Caco-2 (cell line): ENCODE data around the gene ZDHHC14. TPM values are rescaled to one million over a fixed set of nuclear protein-coding genes. Genes with fewer than 3 reads are reported as not detected.

Experiments used
- BruUV-seq: library from RNA; stranded (reverse); fragments of 400-500 nt; replicated peaks from 2 replicates; lab custom pipeline; 2021; lab: Mats Ljungman, UMichigan
- CTCF ChIA-PET: fragments of 300-600 bp; sonication (Branson Sonifier 250); formaldehyde crosslinking; loops from one replicate; lab custom pipeline; 2022; ENCODE audit warnings: antibody characterized with exemption; lab: Charles Lee
- POLR2A ChIA-PET: fragments of 300-600 bp; sonication (Branson Sonifier 250); formaldehyde crosslinking; loops from one replicate; lab custom pipeline; 2022; ENCODE audit warnings: antibody characterized with exemption; lab: Charles Lee
- DNase-seq, 2 experiments: peaks; one replicate each; pipeline versions ENCODE4 v3.0.0 to v3.0.0-alpha.2; 2020 to 2022
- H3K27me3 ChIP-seq: replicated peaks from 2 replicates; pipeline ENCODE4 v1.6.0; 2011; ENCODE audit warnings: low read length; ENCODE audit not compliant: control insufficient read depth, insufficient read depth
- H3K36me3 ChIP-seq: 2 replicates; pipeline ENCODE4 v1.5.1; 2011; ENCODE audit warnings: low read length; ENCODE audit not compliant: control insufficient read depth, insufficient read depth
- H3K4me1 ChIP-seq: fragments of 250-450 bp; sonication (Bioruptor Pico); 2 replicates; pipeline ENCODE4 v1.5.1; 2020; ENCODE audit warnings: mild to moderate bottlenecking
- H3K4me3 ChIP-seq: 2 replicates; pipeline ENCODE4 v1.5.1; 2011; ENCODE audit warnings: low read depth, mild to moderate bottlenecking, control low read depth, low read length
- H3K9me3 ChIP-seq: fragments of 250-450 bp; sonication (Bioruptor Pico); 2 replicates; pipeline ENCODE4 v1.5.1; 2020; ENCODE audit warnings: mild to moderate bottlenecking, moderate library complexity
- H3K27ac Mint-ChIP-seq: one replicate; pipeline ENCODE4 v1.8.0; 2022; ENCODE audit warnings: mixed read lengths; ENCODE audit not compliant: unreplicated experiment
- H3K27me3 Mint-ChIP-seq: one replicate; pipeline ENCODE4 v1.8.0; 2022; ENCODE audit warnings: mixed read lengths; ENCODE audit not compliant: insufficient read depth, unreplicated experiment
- H3K36me3 Mint-ChIP-seq: one replicate; pipeline ENCODE4 v1.8.0; 2022; ENCODE audit warnings: mild to moderate bottlenecking, mixed read lengths; ENCODE audit not compliant: insufficient read depth, unreplicated experiment
- H3K4me1 Mint-ChIP-seq: one replicate; pipeline ENCODE4 v1.8.0; 2022; ENCODE audit warnings: low read depth, mixed read lengths; ENCODE audit not compliant: unreplicated experiment
- H3K4me3 Mint-ChIP-seq: one replicate; pipeline ENCODE4 v1.8.0; 2022; ENCODE audit warnings: mild to moderate bottlenecking, moderate library complexity, mixed read lengths; ENCODE audit not compliant: unreplicated experiment
- H3K9me3 Mint-ChIP-seq: one replicate; pipeline ENCODE4 v1.8.0; 2022; ENCODE audit warnings: mixed read lengths; ENCODE audit not compliant: unreplicated experiment
- CTCF ChIP-seq, 2 experiments: fragments of 200-600 bp in 1 of 2; IDR thresholded peaks; 1 replicate in 1 of 2; 2 replicates in 1 of 2; pipeline versions ENCODE4 v1.5.1 to v1.8.0; 2011 to 2022; ENCODE audit warnings: antibody characterized with exemption in 1 of 2, control low read depth in 1 of 2, inconsistent platforms in 1 of 2, low read depth in 1 of 2, low read length in 1 of 2, mild to moderate bottlenecking in 1 of 2, moderate library complexity in 1 of 2; ENCODE audit not compliant: insufficient read depth in 1 of 2, severe bottlenecking in 1 of 2, unreplicated experiment in 1 of 2
- intact Hi-C: fragments of 100-400 bp; cut with micrococcal nuclease; formaldehyde crosslinking; loops from one replicate; pipeline ENCODE4 v1.10.0; 2022; ENCODE audit not compliant: unreplicated experiment
- total RNA-seq: library from RNA; stranded (reverse); gene quantifications from 2 replicates; pipeline ENCODE4 v1.2.3, GENCODE V29; 2022

The ZDHHC14 gene
- total RNA-seq, 1 experiment from 2014 or later: 22.1 TPM

GRCh38 chr6:157714153-157714490 lies 333.1 kb downstream of the ZDHHC14 start:
- no peak overlapping the region for H3K4me3 ChIP-seq
- no TSS peak for BruUV-seq
- POLR2A ChIA-PET: no interaction called here
- intact Hi-C loops: loop anchor here (1.0 kb wide), 1 partner anchor 159 kb away; no protein-coding TSS in a partner anchor
- H3K4me1 ChIP-seq: no peaks in the 10 kb centered on the region
- no peaks in the 10 kb centered on the region for H3K9me3 ChIP-seq
- DNase-seq: no peak
- Mint-ChIP-seq H3K4me1 (peaks cover 18% of the 10 kb centered on the region), H3K36me3 (no peaks in the 10 kb centered on the region), H3K27ac (no peak overlapping the region), H3K9me3 (no peaks in the 10 kb centered on the region), H3K4me3 (no peak overlapping the region), H3K27me3 (no peaks in the 10 kb centered on the region)
- H3K27me3 ChIP-seq: no peaks in the 10 kb centered on the region
- CTCF ChIA-PET: interaction anchor here (1.0 kb wide), 1 partner anchor 159 kb away, joined by 5 read pairs; no protein-coding TSS in a partner anchor
- peak in 1 of 2 experiments; percentile 33 for TF ChIP-seq CTCF (IDR thresholded peaks at IDR 0.05; ENCODE audit: insufficient read depth in 1 of 2, low read depth in 1 of 2, low read length in 1 of 2, severe bottlenecking in 1 of 2, unreplicated experiment in 1 of 2)
- H3K36me3 ChIP-seq: no peaks in the 10 kb centered on the region

GRCh38 chr6:157715728-157716164 lies 334.8 kb downstream of the ZDHHC14 start:
- H3K36me3 ChIP-seq: no peaks in the 10 kb centered on the region
- H3K9me3 ChIP-seq: no peaks in the 10 kb centered on the region
- no TSS peak for BruUV-seq
- H3K4me1 Mint-ChIP-seq: peaks cover 12% of the 10 kb centered on the region
- no peaks in the 10 kb centered on the region for H3K27me3 Mint-ChIP-seq
- H3K4me1 ChIP-seq: no peaks in the 10 kb centered on the region
- ChIA-PET POLR2A (interaction anchor here (0.5 kb wide), 1 partner anchor 66 kb away, joined by 3 read pairs; no protein-coding TSS in a partner anchor), CTCF (no interaction called here)
- intact Hi-C loops: no loop called here
- H3K27ac Mint-ChIP-seq: no peak overlapping the region
- H3K9me3 Mint-ChIP-seq: no peaks in the 10 kb centered on the region
- no peak overlapping the region for H3K4me3 Mint-ChIP-seq
- no peaks in the 10 kb centered on the region for H3K27me3 ChIP-seq
- TF ChIP-seq CTCF (IDR thresholded peaks at IDR 0.05; ENCODE audit: insufficient read depth in 1 of 2, low read depth in 1 of 2, low read length in 1 of 2, severe bottlenecking in 1 of 2, unreplicated experiment in 1 of 2): no peak
- no peaks in the 10 kb centered on the region for H3K36me3 Mint-ChIP-seq
- H3K4me3 ChIP-seq: no peak overlapping the region
- DNase-seq: no peak

- H3K4me1 Mint-ChIP-seq: peaks cover 12% of the 10 kb centered on the region
- H3K27ac Mint-ChIP-seq: no peak overlapping the region
- Histone ChIP-seq H3K36me3 (no peaks in the 10 kb centered on the region), H3K4me1 (no peaks in the 10 kb centered on the region), H3K9me3 (no peaks in the 10 kb centered on the region), H3K4me3 (no peak overlapping the region), H3K27me3 (no peaks in the 10 kb centered on the region)
- CTCF ChIA-PET: interaction anchor here (0.7 kb wide), 1 partner anchor 12 kb away, joined by 3 read pairs; no protein-coding TSS in a partner anchor
- no peaks in the 10 kb centered on the region for H3K9me3 Mint-ChIP-seq
- no peak for DNase-seq
- POLR2A ChIA-PET: interaction anchor here (0.5 kb wide), 1 partner anchor 66 kb away, joined by 3 read pairs; no protein-coding TSS in a partner anchor
- no peaks in the 10 kb centered on the region for H3K27me3 Mint-ChIP-seq
- no peak for TF ChIP-seq CTCF (IDR thresholded peaks at IDR 0.05; ENCODE audit: insufficient read depth in 1 of 2, low read depth in 1 of 2, low read length in 1 of 2, severe bottlenecking in 1 of 2, unreplicated experiment in 1 of 2)
- H3K4me3 Mint-ChIP-seq: no peak overlapping the region
- intact Hi-C loops: no loop called here
- H3K36me3 Mint-ChIP-seq: no peaks in the 10 kb centered on the region
- BruUV-seq: no TSS peak
Measured at GRCh38 chr6:157716251-157716995, 335.4 kb downstream of the ZDHHC14 start.
